HUES6 (cell line): ENCODE measurements around the gene HCN3.

Experiments
- H3K27ac ChIP-seq: 2 replicates; pipeline ENCODE4 v1.7.0; 2013; ENCODE audit warnings: low read depth, mild to moderate bottlenecking, low read length, inconsistent platforms
- H3K27me3 ChIP-seq: 2 replicates; pipeline ENCODE4 v1.6.1; 2013; ENCODE audit warnings: low read length; ENCODE audit not compliant: control insufficient read depth, insufficient read depth
- H3K36me3 ChIP-seq: 2 replicates; pipeline ENCODE4 v1.6.1; 2013; ENCODE audit warnings: low read length; ENCODE audit not compliant: control insufficient read depth, insufficient read depth
- H3K4me1 ChIP-seq: 2 replicates; pipeline ENCODE4 v1.6.1; 2013; ENCODE audit warnings: low read length; ENCODE audit not compliant: control insufficient read depth, insufficient read depth
- H3K4me3 ChIP-seq: 2 replicates; pipeline ENCODE4 v1.5.1; 2013; ENCODE audit warnings: low read depth, low read length
- H3K9ac ChIP-seq: one replicate; pipeline ENCODE4 v1.6.1; 2013; ENCODE audit warnings: mild to moderate bottlenecking, low read length
- H3K9me3 ChIP-seq: 2 replicates; pipeline ENCODE4 v1.6.1; 2013; ENCODE audit warnings: low read depth, low read length; ENCODE audit not compliant: control insufficient read depth, insufficient read depth

HCN3 gene

GRCh38 chr1:155269381-155269780, 7.9 kb upstream of the HCN3 start:
- H3K36me3 ChIP-seq: peaks cover 68% of the 10 kb centered on the region
- H3K27ac ChIP-seq: no peak overlapping the region
- H3K9ac ChIP-seq: no peak overlapping the region
- H3K9me3 ChIP-seq: no peaks in the 10 kb centered on the region
- H3K4me1 ChIP-seq: peaks cover 8% of the 10 kb centered on the region
- H3K27me3 ChIP-seq: no peaks in the 10 kb centered on the region
- no peak overlapping the region for H3K4me3 ChIP-seq

GRCh38 chr1:155272466-155273342, 4.6 kb upstream of the HCN3 start:
- H3K4me3 ChIP-seq: peak overlapping the region; percentile 80
- H3K27me3 ChIP-seq: no peaks in the 10 kb centered on the region
- peaks cover 12% of the 10 kb centered on the region for H3K4me1 ChIP-seq
- H3K27ac ChIP-seq: peak overlapping the region; percentile 82; the same call in 1 of the 2 replicates
- peak overlapping the region; percentile 87 for H3K9ac ChIP-seq
- H3K9me3 ChIP-seq: no peaks in the 10 kb centered on the region
- H3K36me3 ChIP-seq: peaks cover 37% of the 10 kb centered on the region

- no peaks in the 10 kb centered on the region for H3K9me3 ChIP-seq
- H3K27ac ChIP-seq: peak within 1 kb of the TSS; percentile 82; the same call in 1 of the 2 replicates
- no peaks in the 10 kb centered on the region for H3K27me3 ChIP-seq
- peak within 1 kb of the TSS; percentile 87 for H3K9ac ChIP-seq
- H3K4me1 ChIP-seq: peaks cover 15% of the 10 kb centered on the region
- H3K36me3 ChIP-seq: peaks cover 28% of the 10 kb centered on the region
- H3K4me3 ChIP-seq: peak within 1 kb of the TSS; percentile 80
Observed at GRCh38 chr1:155273343-155274245, 3.7 kb upstream of the HCN3 start, which contains the start of gene CLK2. TSS of gene CLK2 (minus strand) at chr1:155273504. CDS start at chr1:155270977, 2,527 bp downstream.

- H3K4me3 ChIP-seq: peak overlapping the region; percentile 88
- H3K9ac ChIP-seq: peak overlapping the region; percentile 63
- no peak overlapping the region for H3K27ac ChIP-seq
- H3K27me3 ChIP-seq: no peaks in the 10 kb centered on the region
- H3K36me3 ChIP-seq: no peaks in the 10 kb centered on the region; the same call in 1 of the 2 replicates
- H3K4me1 ChIP-seq: peaks cover 20% of the 10 kb centered on the region
- H3K9me3 ChIP-seq: no peaks in the 10 kb centered on the region
Observed at GRCh38 chr1:155277902-155278688, 832 bp downstream of the HCN3 start.

- no peak overlapping the region for H3K27ac ChIP-seq
- peak overlapping the region; percentile 35 for H3K4me3 ChIP-seq
- H3K36me3 ChIP-seq: no peaks in the 10 kb centered on the region; the same call in 1 of the 2 replicates
- H3K9me3 ChIP-seq: no peaks in the 10 kb centered on the region
- H3K4me1 ChIP-seq: peaks cover 18% of the 10 kb centered on the region
- no peaks in the 10 kb centered on the region for H3K27me3 ChIP-seq
- H3K9ac ChIP-seq: no peak overlapping the region
Observed at GRCh38 chr1:155278689-155279160, 1.5 kb downstream of the HCN3 start.

GRCh38 chr1:155279268-155279667, 2.0 kb downstream of the HCN3 start:
- peaks cover 16% of the 10 kb centered on the region for H3K4me1 ChIP-seq
- H3K27me3 ChIP-seq: no peaks in the 10 kb centered on the region
- no peak overlapping the region for H3K4me3 ChIP-seq
- no peak overlapping the region for H3K27ac ChIP-seq
- H3K36me3 ChIP-seq: no peaks in the 10 kb centered on the region; the same call in 1 of the 2 replicates
- H3K9me3 ChIP-seq: no peaks in the 10 kb centered on the region
- no peak overlapping the region for H3K9ac ChIP-seq

GRCh38 chr1:155282488-155283091, 5.3 kb downstream of the HCN3 start:
- H3K36me3 ChIP-seq: no peaks in the 10 kb centered on the region; the same call in 1 of the 2 replicates
- H3K9ac ChIP-seq: no peak overlapping the region
- no peaks in the 10 kb centered on the region for H3K27me3 ChIP-seq
- peaks cover 13% of the 10 kb centered on the region for H3K4me1 ChIP-seq
- no peaks in the 10 kb centered on the region for H3K9me3 ChIP-seq
- H3K27ac ChIP-seq: no peak overlapping the region
- no peak overlapping the region for H3K4me3 ChIP-seq

- H3K9me3 ChIP-seq: no peaks in the 10 kb centered on the region
- H3K4me1 ChIP-seq: peaks cover under 1% of the 10 kb centered on the region
- no peak overlapping the region for H3K9ac ChIP-seq
- H3K36me3 ChIP-seq: no peaks in the 10 kb centered on the region; the same call in 1 of the 2 replicates
- H3K27me3 ChIP-seq: no peaks in the 10 kb centered on the region
- no peak overlapping the region for H3K4me3 ChIP-seq
- H3K27ac ChIP-seq: no peak overlapping the region
Observed at GRCh38 chr1:155284476-155284875, 7.2 kb downstream of the HCN3 start.

- Histone ChIP-seq H3K36me3 (no peaks in the 10 kb centered on the region; the same call in 1 of the 2 replicates), H3K27ac (no peak overlapping the region), H3K4me1 (no peaks in the 10 kb centered on the region), H3K9ac (no peak overlapping the region), H3K9me3 (no peaks in the 10 kb centered on the region), H3K4me3 (no peak overlapping the region), H3K27me3 (no peaks in the 10 kb centered on the region)
Observed at GRCh38 chr1:155285063-155285462, 7.8 kb downstream of the HCN3 start.

- H3K4me1 ChIP-seq: no peaks in the 10 kb centered on the region
- H3K27me3 ChIP-seq: no peaks in the 10 kb centered on the region
- H3K4me3 ChIP-seq: no peak overlapping the region
- H3K27ac ChIP-seq: no peak overlapping the region
- no peak overlapping the region for H3K9ac ChIP-seq
- H3K36me3 ChIP-seq: no peaks in the 10 kb centered on the region; the same call in 1 of the 2 replicates
- H3K9me3 ChIP-seq: no peaks in the 10 kb centered on the region
Observed at GRCh38 chr1:155285631-155286044, 8.4 kb downstream of the HCN3 start.
